B cell (primary cell): ENCODE data around the gene LRRC32. TPM values are rescaled to one million over a fixed set of nuclear protein-coding genes. Genes with fewer than 3 reads are reported as not detected.

Source experiments
- ATAC-seq: fragments of 200-7000 bp; cut with Tn5 transposase; one replicate; pipeline ENCODE4 v1.10.0; 2021; ENCODE audit warnings: low read depth, mild to moderate bottlenecking, moderate number of reproducible peaks, moderate library complexity
- CTCF ChIA-PET: fragments of 350-600 bp; sonication (Branson Sonifier 250); formaldehyde crosslinking; loops from one replicate; lab custom pipeline; 2021; ENCODE audit warnings: antibody characterized with exemption, inconsistent platforms; lab: Charles Lee
- POLR2A ChIA-PET: fragments of 350-600 bp; sonication (Branson Sonifier 250); formaldehyde crosslinking; loops from one replicate; lab custom pipeline; 2021; ENCODE audit warnings: antibody characterized with exemption; lab: Charles Lee
- DNase-seq: peaks from one replicate; pipeline ENCODE4 v3.0.0; 2013
- H2AFZ ChIP-seq: 2 replicates; pipeline ENCODE4 v1.6.1; 2012; ENCODE audit warnings: mild to moderate bottlenecking, low read depth, low read length; ENCODE audit not compliant: insufficient read depth, poor library complexity, severe bottlenecking
- H3K27ac ChIP-seq, 2 donors: 1 replicate in 1 of 2; 2 replicates in 1 of 2; pipeline ENCODE4 v1.5.1; 2012 to 2013; ENCODE audit warnings: low read length in 2 of 2, mild to moderate bottlenecking in 2 of 2, moderate library complexity in 1 of 2
- H3K27me3 ChIP-seq, 4 experiments: fragments of 200-600 bp in 1 of 4; sonication (generic) in 1 of 4; replicated peaks in 1 of 4; 1 replicate in 2 of 4; 2 replicates in 2 of 4; pipeline versions ENCODE4 v1.6.1 to v1.7.0; 2013 to 2016; ENCODE audit warnings: low read length in 3 of 4, mild to moderate bottlenecking in 2 of 4, mixed read lengths in 1 of 4, moderate library complexity in 1 of 4; ENCODE audit not compliant: insufficient read depth in 4 of 4, control insufficient read depth in 3 of 4; ENCODE audit errors: control extremely low read depth in 1 of 4
- H3K36me3 ChIP-seq, 2 experiments: replicated peaks in 1 of 2; 1 replicate in 1 of 2; 2 replicates in 1 of 2; pipeline versions ENCODE4 v1.6.1 to v1.7.1; 2013; ENCODE audit warnings: low read length in 1 of 2; ENCODE audit not compliant: insufficient read depth in 2 of 2, control insufficient read depth in 1 of 2; ENCODE audit errors: control extremely low read depth in 1 of 2, extremely low read depth in 1 of 2
- H3K4me1 ChIP-seq, 2 donors: fragments of 200-600 bp in 1 of 2; sonication (generic) in 1 of 2; 1 replicate in 1 of 2; 2 replicates in 1 of 2; pipeline versions ENCODE4 v1.5.1 to v1.6.1; 2013 to 2017; ENCODE audit warnings: low read length in 2 of 2; ENCODE audit not compliant: control insufficient read depth in 2 of 2, insufficient read depth in 2 of 2
- H3K4me2 ChIP-seq: replicated peaks from 2 replicates; pipeline ENCODE3; 2012; ENCODE audit warnings: mild to moderate bottlenecking, low read depth, low read length; ENCODE audit not compliant: poor library complexity, severe bottlenecking
- H3K4me3 ChIP-seq, 5 experiments: fragments of 200-600 bp in 1 of 5; sonication (generic) in 1 of 5; 1 replicate in 3 of 5; 2 replicates in 2 of 5; pipeline versions ENCODE4 v1.5.1 to v1.7.0; 2011 to 2016; ENCODE audit warnings: low read length in 4 of 5, mild to moderate bottlenecking in 4 of 5, low read depth in 2 of 5, control low read depth in 1 of 5, moderate library complexity in 1 of 5; ENCODE audit not compliant: insufficient read depth in 1 of 5; ENCODE audit errors: control extremely low read depth in 1 of 5, extremely low read depth in 1 of 5
- H3K79me2 ChIP-seq: fragments of 200-600 bp; sonication (generic); one replicate; pipeline ENCODE4 v1.6.0; 2016; ENCODE audit warnings: low read length; ENCODE audit not compliant: control insufficient read depth, insufficient read depth
- H3K9ac ChIP-seq: fragments of 200-600 bp; sonication (generic); 2 replicates; pipeline ENCODE4 v1.6.1; 2017; ENCODE audit warnings: mild to moderate bottlenecking, low read length, moderate library complexity
- H3K9me3 ChIP-seq, 3 donors: one replicate each; pipeline versions ENCODE4 v1.6.1 to v1.7.1; 2013; ENCODE audit warnings: low read length in 2 of 3; ENCODE audit not compliant: control insufficient read depth in 2 of 3, insufficient read depth in 1 of 3; ENCODE audit errors: control extremely low read depth in 1 of 3
- H4K20me1 ChIP-seq: 2 replicates; pipeline ENCODE4 v1.6.0; 2012; ENCODE audit warnings: mild to moderate bottlenecking, low read length; ENCODE audit not compliant: insufficient read depth, control insufficient read depth, poor library complexity, severe bottlenecking
- H3K27ac Mint-ChIP-seq: one replicate; pipeline ENCODE4 v1.8.0; 2021; ENCODE audit warnings: mixed read lengths
- H3K27me3 Mint-ChIP-seq: one replicate; pipeline ENCODE4 v1.8.0; 2021; ENCODE audit warnings: mixed read lengths
- H3K4me1 Mint-ChIP-seq: one replicate; pipeline ENCODE4 v1.8.0; 2021; ENCODE audit warnings: mixed read lengths
- H3K4me3 Mint-ChIP-seq: one replicate; pipeline ENCODE4 v1.8.0; 2021; ENCODE audit warnings: mixed read lengths
- H3K9me3 Mint-ChIP-seq: one replicate; pipeline ENCODE4 v1.8.0; 2022; ENCODE audit warnings: mixed read lengths; ENCODE audit not compliant: insufficient read depth
- EZH2 ChIP-seq: IDR thresholded peaks from 2 replicates; pipeline ENCODE4 v1.6.1; 2012; ENCODE audit warnings: borderline replicate concordance, low read depth, mild to moderate bottlenecking, moderate library complexity, low read length; ENCODE audit not compliant: insufficient read depth, poor library complexity, severe bottlenecking
- WGBS: methylation state at CpG from one replicate; pipeline ENCODE4 v1.1.5; 2013; ENCODE audit warnings: missing lambda C conversion rate; ENCODE audit not compliant: insufficient coverage; 5-methylcytosine and 5-hydroxymethylcytosine counted together
- intact Hi-C: fragments of 100-400 bp; cut with micrococcal nuclease; formaldehyde crosslinking; loops from one replicate; pipeline ENCODE4 v1.10.0; 2022
- polyA plus RNA-seq: library from polyadenylated mRNA; depleted of rRNA; stranded (reverse); fragments of >200 nt; gene quantifications from 2 replicates; pipeline ENCODE4 v1.2.3, GENCODE V29; 2012
- total RNA-seq, 2 donors: library from RNA; stranded (reverse); fragments of 120-200 nt in 1 of 2; gene quantifications; 1 replicate in 1 of 2; 2 replicates in 1 of 2; pipeline versions ENCODE4 v1.2.3 to v1.2.4, GENCODE V29; 2013 to 2022
- TF ChIP-seq, protein P1 (sequence below): fragments of 200-600 bp; IDR thresholded peaks from one replicate; pipeline ENCODE4 v1.8.0; 2022; ENCODE audit warnings: antibody characterized with exemption, mild to moderate bottlenecking

LRRC32 gene
- total and polyA plus RNA-seq, 2 donors (not counting 1 experiment from before 2014, with no cell fraction given), result 0.60 to 1.4 TPM

DNA sequence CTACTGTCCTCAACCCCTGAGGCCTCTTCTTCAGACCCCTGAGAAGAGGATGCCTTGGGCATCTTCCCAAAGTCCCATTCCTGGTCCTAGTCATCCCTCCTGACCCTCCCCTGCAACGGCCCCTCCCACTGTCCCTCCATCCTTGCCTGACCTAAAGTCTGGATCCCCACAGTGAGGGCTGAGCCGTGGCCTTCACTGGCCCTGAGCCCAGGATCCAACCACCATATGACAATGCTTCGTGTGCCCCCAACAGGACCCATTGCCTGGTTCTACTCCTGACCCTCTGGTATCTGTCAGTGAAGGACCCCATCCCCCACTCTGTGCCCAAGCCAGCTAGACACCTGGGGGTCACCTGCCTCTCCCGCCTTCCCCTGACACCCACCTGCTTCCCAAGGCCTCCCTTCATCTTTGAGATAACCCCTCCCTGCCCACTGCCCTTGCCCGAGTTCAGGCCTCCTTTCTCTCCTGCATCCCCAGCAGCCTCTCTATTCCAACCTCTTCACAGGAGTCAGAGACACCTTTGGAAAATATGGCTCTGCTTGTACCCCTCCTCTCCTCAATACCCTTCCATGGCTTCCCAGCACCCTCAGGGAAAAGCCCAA, 48.0 kb downstream of the LRRC32 start:
- H3K27ac ChIP-seq, result no peak overlapping the region
- H3K4me3 ChIP-seq, result no peak overlapping the region
- intact Hi-C loops, result no loop called here
- Mint-ChIP-seq H3K27ac (peak overlapping the region; percentile 54), H3K4me1 (peaks cover 30% of the 10 kb centered on the region), H3K9me3 (peaks cover 7% of the 10 kb centered on the region), H3K4me3 (no peak overlapping the region), H3K27me3 (peaks cover 49% of the 10 kb centered on the region)
- no peaks in the 10 kb centered on the region for H4K20me1 ChIP-seq
- ChIA-PET CTCF (interaction anchor here (1.0 kb wide), 1 partner anchor 24 kb away, joined by 4 read pairs; no protein-coding TSS in a partner anchor), POLR2A (no interaction called here)
- 83% methylated on average over 5 of the region's 5 CpGs for WGBS
- no peak overlapping the region for H3K9ac ChIP-seq
- peaks cover 0 to 27% (median 4%) of the 10 kb centered on the region in 4 experiments for H3K27me3 ChIP-seq
- no peaks in the 10 kb centered on the region for H3K36me3 ChIP-seq
- ATAC-seq (no peak), DNase-seq (no peak)
- peaks cover 21 to 22% of the 10 kb centered on the region in 2 donors for H3K4me1 ChIP-seq
- peaks cover 1 to 26% (median 12%) of the 10 kb centered on the region in 3 donors for H3K9me3 ChIP-seq
- no peak overlapping the region for H2AFZ ChIP-seq
- no peaks in the 10 kb centered on the region for H3K79me2 ChIP-seq
- TF ChIP-seq, protein P1, sequence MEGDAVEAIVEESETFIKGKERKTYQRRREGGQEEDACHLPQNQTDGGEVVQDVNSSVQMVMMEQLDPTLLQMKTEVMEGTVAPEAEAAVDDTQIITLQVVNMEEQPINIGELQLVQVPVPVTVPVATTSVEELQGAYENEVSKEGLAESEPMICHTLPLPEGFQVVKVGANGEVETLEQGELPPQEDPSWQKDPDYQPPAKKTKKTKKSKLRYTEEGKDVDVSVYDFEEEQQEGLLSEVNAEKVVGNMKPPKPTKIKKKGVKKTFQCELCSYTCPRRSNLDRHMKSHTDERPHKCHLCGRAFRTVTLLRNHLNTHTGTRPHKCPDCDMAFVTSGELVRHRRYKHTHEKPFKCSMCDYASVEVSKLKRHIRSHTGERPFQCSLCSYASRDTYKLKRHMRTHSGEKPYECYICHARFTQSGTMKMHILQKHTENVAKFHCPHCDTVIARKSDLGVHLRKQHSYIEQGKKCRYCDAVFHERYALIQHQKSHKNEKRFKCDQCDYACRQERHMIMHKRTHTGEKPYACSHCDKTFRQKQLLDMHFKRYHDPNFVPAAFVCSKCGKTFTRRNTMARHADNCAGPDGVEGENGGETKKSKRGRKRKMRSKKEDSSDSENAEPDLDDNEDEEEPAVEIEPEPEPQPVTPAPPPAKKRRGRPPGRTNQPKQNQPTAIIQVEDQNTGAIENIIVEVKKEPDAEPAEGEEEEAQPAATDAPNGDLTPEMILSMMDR, result no peak
- no peak for TF ChIP-seq EZH2
- no peak overlapping the region for H3K4me2 ChIP-seq

DNA sequence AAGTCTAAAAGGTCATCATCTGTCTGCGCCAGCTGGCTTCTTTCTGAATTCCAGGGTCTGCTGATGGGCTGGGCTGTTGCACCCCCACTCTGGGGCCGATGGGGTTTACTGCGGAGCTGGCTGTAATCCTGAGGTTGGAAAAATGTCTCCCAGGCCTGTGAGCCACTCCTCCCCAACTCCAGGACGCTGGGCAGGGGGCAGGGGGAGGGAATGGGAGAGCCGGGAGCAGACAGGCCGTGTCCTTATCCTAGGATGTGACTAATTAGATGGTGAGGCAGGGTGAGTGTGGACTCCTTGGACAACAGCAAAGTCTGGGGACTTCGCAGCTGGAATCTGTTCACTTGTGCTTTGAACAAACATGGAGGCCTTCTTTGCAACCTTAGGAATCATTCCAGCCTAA, 48.7 kb downstream of the LRRC32 start:
- Histone ChIP-seq H4K20me1 (no peaks in the 10 kb centered on the region), H3K36me3 (no peaks in the 10 kb centered on the region), H3K27me3 (peaks cover 0 to 35% (median 5%) of the 10 kb centered on the region in 4 experiments), H3K9me3 (peaks cover 1 to 31% (median 12%) of the 10 kb centered on the region in 3 donors), H3K4me2 (no peak overlapping the region), H3K4me1 (peaks cover 14 to 15% of the 10 kb centered on the region in 2 donors), H3K27ac (no peak overlapping the region), H2AFZ (no peak overlapping the region), H3K4me3 (no peak overlapping the region), H3K9ac (no peak overlapping the region), H3K79me2 (no peaks in the 10 kb centered on the region)
- peaks cover 53% of the 10 kb centered on the region for H3K27me3 Mint-ChIP-seq
- TF ChIP-seq EZH2, result no peak
- TF ChIP-seq, protein P1, result no peak
- no peak overlapping the region for H3K27ac Mint-ChIP-seq
- WGBS, result 100% methylated on average over 3 of the region's 7 CpGs
- peaks cover 7% of the 10 kb centered on the region for H3K9me3 Mint-ChIP-seq
- peaks cover 23% of the 10 kb centered on the region for H3K4me1 Mint-ChIP-seq
- no peak overlapping the region for H3K4me3 Mint-ChIP-seq
- no peak for ATAC-seq
- CTCF ChIA-PET, result interaction anchor here (1.6 kb wide), 1 partner anchor 23 kb away, joined by 5 read pairs; no protein-coding TSS in a partner anchor
- DNase-seq, result no peak
- intact Hi-C loops, result no loop called here
- POLR2A ChIA-PET, result no interaction called here
